ENCODE results near the gene PPP1R12B.
"Not testable (repeated sequence)": the region's sequence is repeated elsewhere in the genome, so short reads cannot be mapped to it uniquely, and the experiment has no call there.

PPP1R12B gene

DNA sequence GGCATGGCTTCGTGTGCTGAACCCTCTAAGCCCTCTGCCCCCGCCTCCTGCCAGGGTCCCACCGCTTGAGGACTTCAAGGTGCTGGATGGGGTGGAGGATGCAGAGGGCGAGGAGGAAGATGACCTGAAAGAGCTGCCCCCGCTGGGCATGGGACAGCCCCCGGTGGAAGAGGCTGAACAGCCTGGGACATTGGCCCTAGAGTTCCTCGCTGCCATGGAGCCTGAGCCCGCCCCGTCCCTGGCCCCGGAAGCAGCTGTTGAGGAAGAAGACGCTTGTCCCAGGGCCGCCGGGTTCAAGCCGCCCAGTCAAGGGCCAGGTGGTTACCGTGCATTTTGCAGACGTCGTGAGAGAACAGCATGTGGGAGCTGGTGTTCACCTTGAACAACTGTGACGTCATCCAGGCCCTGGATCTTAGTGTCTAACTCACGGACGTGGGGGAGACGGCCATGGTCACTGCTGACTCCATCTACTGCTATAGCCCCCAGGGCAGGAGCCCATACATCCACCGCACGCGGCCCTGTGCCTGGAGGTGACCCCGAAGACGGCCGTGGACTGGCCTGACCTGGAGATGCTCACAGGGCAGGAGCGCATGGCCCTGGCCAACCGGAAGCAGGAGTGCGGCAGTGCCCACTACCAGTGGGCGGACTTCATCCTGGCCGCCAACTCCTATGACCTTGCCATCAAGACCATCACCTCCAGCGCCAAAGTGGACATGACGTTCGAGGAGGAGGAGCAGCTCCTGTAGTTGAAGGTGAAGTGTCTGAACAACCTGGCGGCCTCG is 90.1 kb downstream of the PPP1R12B start:
- in situ Hi-C loops (cut with MboI; ENCODE audit: low sequenced_read_pairs): no loop called here

DNA sequence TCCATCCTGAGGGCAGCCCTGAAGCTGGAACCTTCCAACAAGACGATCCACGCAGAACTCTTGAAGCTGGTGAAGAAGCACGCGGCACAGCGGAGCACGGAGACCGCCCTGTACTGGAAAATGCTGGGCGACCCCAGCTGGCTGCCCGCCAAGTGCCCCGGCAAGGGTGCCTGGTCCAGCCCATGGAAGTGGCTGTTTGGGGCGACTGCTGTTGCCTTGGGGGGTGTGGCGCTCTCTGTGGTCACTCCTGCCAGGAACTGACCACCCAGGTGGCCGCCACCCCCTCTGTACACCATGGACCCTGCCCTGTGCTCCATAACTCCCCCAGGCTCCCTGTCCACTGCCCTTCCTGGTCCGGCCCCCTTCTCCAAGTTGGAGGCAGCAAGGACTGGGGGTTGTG is 90.8 kb downstream of the PPP1R12B start:
- in situ Hi-C loops (cut with MboI; ENCODE audit: low sequenced_read_pairs): no loop called here

DNA sequence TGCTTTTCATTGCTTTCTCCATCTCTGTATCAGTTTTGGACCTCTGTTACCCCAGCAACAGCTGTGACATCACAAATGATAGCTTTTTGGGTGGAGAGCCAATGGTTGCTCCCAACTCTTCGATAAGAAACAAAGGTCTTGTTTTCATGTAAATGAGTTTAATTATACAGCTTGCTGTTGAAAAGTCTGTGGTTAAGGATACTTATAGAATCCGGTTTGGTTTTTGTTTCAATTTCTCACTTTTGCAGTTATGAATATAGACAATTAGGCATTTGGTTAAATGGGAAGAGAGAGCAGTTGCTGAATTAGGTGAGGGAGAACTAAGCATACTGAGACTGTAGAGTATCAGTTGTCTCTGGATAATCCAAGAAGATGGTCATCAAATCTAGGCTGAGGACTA is 99.6 kb downstream of the PPP1R12B start:
- in situ Hi-C loops (cut with MboI; ENCODE audit: low sequenced_read_pairs): not testable (repeated sequence)

DNA sequence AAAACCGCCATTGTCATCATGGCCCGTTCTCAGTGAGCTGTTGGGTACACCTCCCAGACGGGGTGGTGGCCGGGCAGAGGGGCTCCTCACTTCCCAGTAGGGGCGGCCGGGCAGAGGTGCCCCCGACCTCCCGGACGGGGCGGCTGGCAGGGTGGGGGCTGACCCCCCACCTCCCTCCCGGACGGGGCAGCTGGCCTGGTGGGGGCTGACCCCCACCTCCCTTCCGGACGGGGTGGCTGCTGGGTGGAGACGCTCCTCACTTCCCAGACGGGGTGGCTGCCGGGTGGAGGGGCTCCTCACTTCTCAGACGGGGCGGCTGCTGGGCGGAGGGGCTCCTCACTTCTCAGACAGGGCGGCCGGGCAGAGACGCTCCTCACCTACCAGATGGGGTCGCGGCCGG is 103.1 kb downstream of the PPP1R12B start:
- in situ Hi-C loops (cut with MboI; ENCODE audit: low sequenced_read_pairs): not testable (repeated sequence)

DNA sequence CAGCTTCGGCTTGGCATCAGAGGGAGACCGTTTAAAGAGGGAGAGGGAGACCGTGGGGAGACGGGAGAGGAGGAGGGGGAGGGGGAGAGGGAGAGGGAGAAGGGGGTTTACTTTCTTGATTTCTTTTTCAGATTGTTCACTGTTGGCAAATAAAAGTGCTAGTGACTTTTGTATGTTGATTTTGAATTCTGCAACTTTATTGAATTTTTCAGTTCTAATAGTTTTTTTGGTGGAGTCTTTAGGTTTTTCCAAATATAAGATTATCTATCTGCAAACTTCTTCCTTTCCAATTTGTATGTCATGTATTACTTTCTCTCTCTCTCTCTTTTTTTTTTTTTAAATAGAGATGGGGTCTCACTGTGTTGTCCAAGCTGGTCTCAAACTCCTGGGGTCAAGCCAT is 104.0 kb downstream of the PPP1R12B start:
- in situ Hi-C loops (cut with MboI; ENCODE audit: low sequenced_read_pairs): no loop called here

DNA sequence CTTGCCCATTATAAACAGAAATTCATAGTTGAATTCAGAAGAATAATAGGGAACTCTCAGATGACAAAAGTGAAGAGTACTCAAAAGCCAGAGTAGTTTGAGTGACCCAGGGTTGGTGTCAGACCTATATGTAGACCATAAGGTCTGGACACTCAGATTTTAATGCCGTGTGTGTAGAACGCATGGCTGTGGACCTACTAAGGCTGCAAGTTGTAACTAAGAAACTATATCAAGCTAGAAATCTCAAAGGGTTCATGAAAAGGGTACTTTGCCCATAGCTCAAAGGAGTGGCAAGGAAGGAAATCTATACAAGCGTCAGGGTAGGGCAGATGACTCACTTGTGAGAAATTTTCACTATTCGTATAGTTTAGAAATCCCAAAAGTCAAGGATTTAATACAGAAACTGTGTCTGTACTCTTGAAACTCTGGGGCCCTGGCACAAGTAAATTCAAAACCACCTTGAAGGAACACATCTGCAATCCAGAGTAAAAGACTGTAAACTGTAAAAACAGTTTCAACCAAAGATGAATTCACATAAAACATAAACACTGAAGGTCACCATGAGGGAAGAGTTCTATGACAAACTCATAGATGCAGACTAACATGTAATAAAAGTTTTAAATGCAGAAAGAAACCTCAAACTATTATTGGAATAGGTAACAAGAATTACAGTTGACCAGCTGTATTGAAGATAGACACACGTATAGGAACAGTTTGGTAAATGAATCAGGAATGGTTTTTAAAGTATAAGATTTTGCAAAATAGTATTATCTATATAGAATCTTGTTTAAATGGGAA is 108.1 kb downstream of the PPP1R12B start:
- in situ Hi-C loops (cut with MboI; ENCODE audit: low sequenced_read_pairs): not testable (repeated sequence)

DNA sequence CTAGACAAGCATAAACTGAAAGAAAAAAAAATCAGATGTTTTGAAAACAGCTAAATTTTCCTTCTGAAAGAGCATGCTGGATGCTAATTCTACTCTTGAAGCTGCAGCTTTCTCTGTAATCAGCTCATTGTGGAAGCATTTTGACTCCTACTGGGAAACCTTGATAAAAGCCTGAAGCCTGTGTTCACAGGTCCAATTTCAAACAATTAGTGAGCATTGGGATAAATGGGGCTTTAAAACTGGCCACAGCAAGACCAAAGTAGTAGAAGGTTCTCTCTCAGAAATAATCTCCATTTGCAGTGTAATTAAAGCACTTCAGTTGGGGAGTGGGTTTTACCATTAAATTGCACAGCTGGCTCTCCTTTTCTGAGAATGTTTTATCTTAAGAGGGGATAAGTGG is 110.2 kb downstream of the PPP1R12B start:
- in situ Hi-C loops (cut with MboI; ENCODE audit: low sequenced_read_pairs): not testable (repeated sequence)

DNA sequence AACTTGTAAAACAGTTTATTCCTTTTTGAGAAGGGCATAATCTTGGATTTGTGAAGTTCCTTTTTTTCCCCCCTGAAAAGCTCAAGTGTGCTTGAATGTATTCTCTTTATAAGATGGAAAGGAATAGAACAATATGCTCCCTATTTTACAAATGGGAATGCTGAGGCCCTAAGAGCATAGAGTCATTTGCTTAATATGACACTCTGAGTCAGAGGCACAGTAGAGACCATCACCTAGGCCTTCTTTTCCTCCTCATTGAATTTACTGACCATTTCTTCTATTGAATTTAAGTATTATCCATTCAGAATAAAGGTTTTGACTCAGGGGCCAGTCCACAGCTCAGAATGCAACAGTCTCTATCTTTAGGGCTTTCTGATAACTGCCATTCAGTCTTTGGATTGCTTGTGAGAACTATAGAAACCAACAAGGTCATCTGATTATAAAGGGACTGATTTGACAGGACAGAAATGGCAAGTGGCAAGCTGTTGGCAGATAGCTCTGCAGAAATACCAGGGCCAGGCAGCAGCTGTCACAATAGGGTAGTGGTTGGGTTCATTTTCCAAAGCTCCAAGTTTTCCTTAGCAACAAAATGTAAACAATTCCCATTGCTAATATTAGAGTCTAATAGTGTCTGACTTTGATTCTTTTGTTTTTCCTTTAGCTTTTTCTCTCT is 111.1 kb downstream of the PPP1R12B start:
- in situ Hi-C loops (cut with MboI; ENCODE audit: low sequenced_read_pairs): not testable (repeated sequence)

DNA sequence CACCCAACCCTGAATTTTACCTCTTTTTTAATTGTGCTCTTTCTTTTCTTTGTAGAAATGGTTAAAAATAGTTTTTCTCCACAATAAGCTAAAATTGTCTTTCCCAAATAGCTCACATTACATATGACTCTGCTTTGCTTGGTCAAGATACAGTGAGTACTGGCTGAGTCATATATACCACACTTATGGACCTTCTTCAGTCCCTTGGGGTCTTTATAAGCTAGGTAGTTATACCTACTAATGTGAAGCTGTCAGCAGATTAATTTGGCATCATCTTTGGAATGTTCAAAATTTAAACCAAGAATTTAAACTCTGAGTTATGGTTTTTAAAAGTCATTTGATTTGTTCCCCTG is 111.6 kb downstream of the PPP1R12B start:
- in situ Hi-C loops (cut with MboI; ENCODE audit: low sequenced_read_pairs): not testable (repeated sequence)

DNA sequence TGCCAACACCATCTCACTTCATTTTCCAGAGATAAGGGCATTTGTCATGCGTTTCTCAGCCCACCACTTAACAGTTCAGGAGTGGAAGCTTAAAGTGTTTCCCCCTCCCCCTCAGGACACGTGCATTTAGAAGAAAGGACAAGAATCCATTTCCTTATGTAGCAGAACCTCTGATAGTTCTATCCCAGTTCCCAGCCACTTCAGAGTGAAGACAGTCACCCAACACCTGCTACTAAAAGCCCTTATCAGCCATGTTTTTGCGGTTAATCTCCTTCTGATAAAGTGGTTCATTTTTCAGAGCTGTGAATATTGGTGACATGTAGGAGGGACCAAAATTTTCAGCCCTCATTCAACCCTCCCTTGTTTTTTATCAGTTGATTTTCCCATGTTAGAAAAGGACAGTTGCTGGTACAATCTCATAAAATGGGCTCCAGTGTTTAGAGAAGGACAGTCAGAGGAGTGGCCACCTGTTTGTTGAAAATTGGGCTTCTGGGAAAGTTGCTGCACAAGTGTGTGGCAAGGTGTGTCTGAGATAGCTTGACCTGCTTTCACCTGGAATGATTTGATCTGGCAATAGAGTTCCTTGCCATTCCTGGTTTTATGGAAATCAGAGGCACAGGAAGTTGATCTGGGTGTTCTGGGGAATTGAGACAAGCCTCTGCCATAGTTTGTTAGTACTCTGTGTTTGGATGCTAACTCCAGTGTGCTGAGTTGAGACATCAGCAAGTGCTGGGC is 114.0 kb downstream of the PPP1R12B start:
- in situ Hi-C loops (cut with MboI; ENCODE audit: low sequenced_read_pairs): no loop called here

DNA sequence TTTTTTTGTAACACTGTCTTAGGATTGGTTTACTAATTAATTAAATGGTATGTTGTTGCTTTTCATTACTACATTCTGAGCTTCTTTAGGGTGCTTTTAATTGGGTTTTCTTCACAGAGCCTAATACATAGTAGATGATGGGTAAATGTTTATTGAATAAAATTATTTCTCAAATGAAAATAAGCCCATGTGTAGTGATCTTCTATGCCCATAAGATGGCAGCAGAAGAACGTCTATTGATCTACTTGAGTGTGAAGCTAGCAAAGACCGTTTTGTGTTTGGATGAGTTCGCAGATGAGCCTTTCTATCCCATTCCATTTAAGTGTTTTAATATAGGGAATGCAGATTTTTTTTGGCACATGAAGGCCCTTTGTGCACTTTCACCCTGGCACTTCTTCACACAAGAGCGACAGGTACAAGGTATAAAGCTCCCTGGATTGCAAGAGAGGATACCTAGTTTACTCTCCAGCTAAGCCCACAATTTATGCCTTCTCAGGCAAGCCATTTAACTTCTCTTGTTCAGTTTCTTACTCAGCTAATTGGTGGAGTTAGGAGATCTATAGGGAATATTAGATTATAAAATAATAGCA is 115.7 kb downstream of the PPP1R12B start:
- in situ Hi-C loops (cut with MboI; ENCODE audit: low sequenced_read_pairs): not testable (repeated sequence)

DNA sequence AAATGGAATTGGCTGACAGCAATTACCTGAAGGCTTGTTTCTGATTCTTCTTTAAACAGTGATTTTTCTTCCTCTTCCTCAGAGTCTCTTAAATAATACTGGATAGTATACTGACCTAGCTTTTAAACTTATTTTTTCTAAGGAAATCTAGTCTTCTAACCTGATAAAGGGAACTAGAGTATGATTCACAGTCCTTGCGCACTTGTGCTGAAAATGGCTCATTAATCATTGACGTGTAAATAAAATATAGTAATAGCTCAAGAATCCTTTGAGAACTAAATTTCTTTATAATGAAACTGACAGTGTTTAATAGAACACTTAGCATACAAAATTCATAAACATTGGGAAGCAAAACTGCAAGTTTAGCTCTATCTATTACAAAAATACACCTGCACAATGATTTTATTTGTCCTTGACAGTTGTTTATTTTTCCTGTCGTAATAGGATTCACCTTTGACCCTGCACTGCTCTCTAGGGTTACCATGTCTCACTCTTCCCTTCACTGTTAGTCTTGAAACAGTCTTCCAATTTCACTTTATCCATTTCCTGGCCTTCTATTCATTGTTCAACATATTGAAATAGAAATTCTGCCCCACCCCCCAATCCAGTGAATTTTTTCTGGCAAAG is 117.3 kb downstream of the PPP1R12B start:
- in situ Hi-C loops (cut with MboI; ENCODE audit: low sequenced_read_pairs): not testable (repeated sequence)

DNA sequence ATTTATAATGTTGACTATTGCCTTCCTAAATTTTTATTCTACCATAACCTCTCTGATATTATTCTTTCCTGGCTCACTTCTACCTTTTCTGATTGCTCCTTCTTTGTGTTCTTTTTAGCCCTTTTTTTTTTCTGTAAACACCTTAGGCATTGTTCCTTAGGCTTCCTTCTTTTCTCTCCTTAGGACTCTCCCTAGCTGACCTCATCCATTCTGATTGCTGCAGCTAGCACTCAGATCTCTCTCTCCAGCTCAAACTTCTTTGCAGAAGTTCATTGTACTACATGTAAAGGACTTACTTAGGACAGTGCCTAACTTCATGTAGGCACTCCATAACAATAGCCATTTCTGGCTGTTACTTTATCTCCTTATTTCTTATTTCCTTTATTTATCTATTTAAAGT is 117.8 kb downstream of the PPP1R12B start:
- in situ Hi-C loops (cut with MboI; ENCODE audit: low sequenced_read_pairs): not testable (repeated sequence)

DNA sequence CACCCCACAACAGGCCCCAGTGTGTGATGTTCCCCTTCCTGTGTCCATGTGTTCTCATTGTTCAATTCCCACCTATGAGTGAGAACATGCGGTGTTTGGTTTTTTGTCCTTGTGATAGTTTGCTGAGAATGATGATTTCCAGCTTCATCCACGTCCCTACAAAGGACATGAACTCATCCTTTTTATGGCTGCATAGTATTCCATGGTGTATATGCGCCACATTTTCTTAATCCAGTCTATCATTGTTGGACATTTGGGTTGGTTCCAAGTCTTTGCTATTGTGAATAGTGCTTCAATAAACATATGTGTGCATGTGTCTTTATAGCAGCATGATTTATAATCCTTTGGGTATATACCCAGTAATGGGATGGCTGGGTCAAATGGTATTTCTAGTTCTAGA is 118.9 kb downstream of the PPP1R12B start:
- in situ Hi-C loops (cut with MboI; ENCODE audit: low sequenced_read_pairs): not testable (repeated sequence)

DNA sequence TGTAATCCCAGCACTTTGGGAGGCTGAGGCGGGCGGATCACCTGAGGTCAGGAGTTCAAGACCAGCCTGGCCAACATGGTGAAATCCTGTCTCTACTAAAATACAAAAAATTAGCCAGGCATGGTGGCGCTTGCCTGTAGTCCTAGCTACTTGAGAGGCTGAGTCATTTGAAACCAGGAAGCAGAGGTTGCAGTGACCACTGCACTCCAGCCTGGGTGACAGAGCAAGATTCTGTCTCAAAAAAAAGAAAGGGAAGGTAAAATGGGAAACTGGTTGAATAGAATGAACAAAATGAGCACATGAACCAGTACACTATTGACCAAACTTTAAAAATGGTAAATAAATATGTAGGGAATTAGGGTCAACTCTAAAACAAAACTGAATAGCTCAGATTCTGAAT is 120.2 kb downstream of the PPP1R12B start:
- in situ Hi-C loops (cut with MboI; ENCODE audit: low sequenced_read_pairs): not testable (repeated sequence)

DNA sequence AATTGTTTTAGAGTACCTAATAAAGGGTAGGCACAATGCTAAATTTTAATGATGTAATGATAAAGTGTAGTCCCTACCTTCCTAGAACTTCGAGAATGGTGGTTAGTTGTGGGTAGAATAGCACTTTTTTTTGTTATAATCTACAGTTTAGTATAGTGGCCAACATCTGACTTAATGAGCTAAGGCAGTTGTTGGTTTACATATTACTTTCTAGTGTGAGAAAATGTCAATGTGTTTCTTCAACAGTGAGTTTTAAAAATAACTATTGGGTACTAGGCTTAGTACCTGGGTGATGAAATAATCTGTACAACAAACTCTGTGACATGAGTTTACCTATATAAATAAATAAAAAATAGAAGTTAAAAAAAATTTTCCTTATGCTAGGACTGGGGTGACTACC is 120.6 kb downstream of the PPP1R12B start:
- in situ Hi-C loops (cut with MboI; ENCODE audit: low sequenced_read_pairs): not testable (repeated sequence)

DNA sequence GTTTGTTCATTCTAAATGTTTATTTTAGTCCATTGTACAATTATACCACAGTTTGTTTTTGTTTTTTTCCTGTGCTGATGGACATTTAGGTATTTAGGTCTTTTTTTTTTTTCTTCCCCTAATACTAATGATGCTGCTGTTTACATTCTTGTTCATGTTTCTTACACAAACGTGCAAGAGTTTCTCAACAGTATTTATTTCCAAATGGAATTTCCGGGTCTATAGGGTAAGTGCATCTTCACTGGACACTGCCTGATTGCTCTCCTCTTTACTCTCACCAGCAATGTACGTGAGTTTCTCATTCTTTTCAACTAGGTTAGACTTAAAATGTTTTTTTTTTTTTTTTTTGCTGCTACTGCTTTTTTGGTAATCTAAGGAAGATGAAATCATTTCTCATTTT is 122.7 kb downstream of the PPP1R12B start:
- in situ Hi-C loops (cut with MboI; ENCODE audit: low sequenced_read_pairs): no loop called here

DNA sequence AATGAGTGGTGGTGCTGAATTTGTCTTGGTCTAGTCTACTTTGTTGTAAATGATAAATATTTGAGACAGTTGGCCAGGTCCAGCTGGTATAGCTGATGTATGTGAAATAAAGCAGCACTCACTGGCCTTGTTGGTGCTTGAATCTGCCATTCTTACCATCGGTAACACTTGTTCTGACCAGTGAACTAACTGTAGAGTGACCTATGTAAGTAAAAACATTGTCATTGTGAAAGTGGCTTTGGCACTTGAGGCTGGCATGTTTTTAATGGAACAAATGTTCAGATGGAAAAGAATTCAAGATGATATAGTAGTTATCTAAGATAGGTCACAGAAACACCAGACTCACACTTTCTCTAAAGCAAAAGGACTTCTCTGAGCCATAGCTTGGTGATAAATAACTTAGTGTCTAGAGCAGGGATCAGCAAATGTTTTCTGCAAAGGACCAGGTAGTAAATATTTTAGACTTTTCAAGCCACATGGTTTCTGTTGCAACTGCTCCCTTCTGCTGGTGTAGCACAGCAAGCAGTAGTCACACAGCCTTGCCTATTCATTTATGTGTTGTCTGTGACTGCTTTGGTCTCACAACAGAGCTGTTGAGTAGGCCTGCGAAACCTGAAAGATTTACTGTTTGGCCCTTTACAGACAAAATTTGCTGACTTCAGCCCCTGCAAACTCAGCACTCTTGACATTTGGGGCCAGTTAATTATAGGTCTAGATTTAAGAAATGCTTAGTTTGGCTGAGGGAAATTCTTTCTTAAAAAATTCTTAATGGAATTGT is 124.0 kb downstream of the PPP1R12B start:
- in situ Hi-C loops (cut with MboI; ENCODE audit: low sequenced_read_pairs): not testable (repeated sequence)

DNA sequence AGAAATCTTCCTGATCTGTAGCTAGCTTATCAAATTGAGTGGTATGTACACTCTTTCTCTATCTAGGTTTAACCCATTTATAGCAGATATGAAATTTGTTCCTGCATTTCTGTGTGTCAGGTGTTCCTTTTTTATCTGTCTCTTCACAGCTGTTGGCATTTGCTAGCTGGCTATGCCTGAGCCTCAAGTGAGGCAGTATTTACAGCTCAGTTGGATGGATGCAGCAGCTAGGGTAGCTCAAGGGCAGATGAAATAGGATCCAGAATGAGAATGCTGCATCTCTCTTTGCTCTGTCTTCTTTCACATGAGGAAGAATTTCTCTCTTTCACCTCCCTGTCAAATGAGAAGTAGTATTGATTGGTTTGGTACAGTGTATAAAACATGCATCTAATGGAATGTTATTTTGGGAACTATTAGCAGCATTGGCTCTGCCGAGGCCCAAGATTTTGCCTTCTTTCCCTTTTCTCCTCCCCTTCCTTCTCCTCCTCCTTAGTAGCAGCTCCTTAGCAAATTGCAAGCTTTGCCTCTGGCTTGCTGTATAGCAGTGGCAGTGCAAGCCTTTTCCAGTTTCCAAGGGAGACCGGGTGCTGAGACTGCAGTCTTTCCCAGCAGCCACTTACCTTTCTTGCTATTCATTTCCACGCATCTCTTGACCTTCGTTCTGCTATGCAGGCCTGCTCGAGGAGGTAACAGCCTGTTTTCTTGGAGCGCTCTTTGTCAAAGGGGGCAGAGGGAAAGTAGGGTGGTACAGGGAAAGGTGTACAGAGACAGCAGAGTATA is 125.0 kb downstream of the PPP1R12B start:
- in situ Hi-C loops (cut with MboI; ENCODE audit: low sequenced_read_pairs): not testable (repeated sequence)

All from hTERT RPE-1 (cell line).